Stimulated activated CD8-positive, alpha-beta memory T cell treated with anti-CD3 and anti-CD28 coated beads, Interleukin-4, amount 100 ng/mL, for 1 hour (primary cell): ENCODE measurements around the gene NBL1.

Experiments
- DNase-seq, 2 donors: peaks; one replicate each; pipeline ENCODE4 v3.0.0-alpha.2; 2020; ENCODE audit warnings: low read depth in 2 of 2, low spot score in 1 of 2

NBL1 gene

GRCh38 chr1:19643602-19644394 is at the start of gene NBL1:
Gene NBL1 (plus strand): TSS chr1:19644311. CDS start chr1:19655031, 10,720 bp downstream.
- DNase-seq = peak in 1 of 2 donors; percentile 44

GRCh38 chr1:19596065-19596713 is 47.9 kb upstream of the NBL1 start:
- no peak for DNase-seq

DNA sequence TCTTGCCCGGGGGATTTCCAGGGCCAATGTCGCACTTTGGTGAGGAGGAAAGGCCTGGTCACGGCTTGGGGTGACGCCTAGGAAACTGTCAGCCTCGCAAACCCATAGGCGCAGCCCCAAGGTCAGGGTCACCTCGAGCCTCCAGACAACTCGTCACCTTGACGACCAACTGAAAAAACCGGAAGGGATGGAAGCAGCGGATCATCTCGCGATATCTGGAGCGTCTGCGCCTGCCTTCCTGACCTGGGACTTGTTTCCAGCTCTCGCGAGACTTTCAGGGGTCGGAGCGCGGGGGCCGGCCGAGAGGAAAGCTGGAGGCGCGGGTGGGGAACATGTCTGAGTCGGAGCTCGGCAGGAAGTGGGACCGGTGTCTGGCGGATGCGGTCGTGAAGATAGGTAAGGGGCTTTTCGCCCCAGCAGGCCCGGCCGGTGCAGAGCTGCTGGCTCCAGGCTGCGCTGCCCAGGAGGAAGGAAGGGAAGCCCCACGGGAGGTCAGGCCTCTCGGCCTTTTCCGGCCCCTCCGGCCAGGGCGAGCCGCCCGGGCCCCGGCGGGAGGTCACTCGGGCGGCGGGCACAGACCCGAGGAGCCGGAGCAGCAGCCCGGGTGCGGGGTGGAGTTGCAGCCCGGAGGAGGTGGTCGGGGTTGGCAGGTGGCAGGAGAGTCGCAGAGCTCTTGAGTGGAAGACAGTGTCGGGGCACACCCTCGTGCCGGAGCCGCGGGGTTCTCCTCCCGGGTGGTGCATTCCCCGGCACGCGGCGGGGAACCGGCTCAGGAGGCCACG is 47.2 kb upstream of the NBL1 start:
- DNase-seq = peak; percentile 93 to 96

DNA sequence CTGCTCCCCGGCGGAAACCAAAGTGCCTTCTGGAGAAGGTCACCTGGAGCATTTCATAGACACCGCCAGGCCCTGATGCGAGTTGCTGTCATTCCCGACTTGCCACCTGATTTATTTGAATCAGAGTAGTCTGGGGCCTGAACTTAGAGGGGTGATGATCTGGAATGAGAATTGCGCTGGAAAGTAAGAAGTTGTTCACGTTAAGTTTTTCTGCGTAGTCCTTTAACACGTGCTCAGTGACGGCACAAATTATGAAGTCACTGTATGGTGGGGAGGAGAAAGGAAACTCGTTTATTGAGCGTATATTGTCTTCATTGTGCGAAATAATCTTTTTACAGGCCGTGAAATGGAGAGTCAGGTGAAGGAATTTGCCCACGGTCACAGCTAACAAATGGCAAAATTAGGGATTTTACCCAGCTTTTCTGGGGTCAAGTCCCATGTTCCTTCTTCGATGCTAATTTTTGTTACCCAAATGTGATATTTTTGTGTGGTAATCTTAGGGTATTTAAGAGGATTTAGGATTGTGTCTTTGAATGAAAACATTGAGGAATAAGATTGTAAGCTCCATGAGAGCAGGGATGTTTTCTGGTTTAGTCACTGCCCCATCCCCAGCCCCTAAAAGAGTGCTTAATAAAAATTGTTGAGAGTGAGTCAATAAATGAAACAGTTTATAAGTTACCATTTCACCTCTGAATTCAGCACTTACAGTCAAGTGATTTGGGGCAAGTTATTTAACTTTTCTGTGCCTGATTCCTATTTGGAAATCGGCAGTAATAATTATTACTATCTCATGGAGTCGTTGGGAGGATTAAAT is 46.4 kb upstream of the NBL1 start:
- no peak for DNase-seq

DNA sequence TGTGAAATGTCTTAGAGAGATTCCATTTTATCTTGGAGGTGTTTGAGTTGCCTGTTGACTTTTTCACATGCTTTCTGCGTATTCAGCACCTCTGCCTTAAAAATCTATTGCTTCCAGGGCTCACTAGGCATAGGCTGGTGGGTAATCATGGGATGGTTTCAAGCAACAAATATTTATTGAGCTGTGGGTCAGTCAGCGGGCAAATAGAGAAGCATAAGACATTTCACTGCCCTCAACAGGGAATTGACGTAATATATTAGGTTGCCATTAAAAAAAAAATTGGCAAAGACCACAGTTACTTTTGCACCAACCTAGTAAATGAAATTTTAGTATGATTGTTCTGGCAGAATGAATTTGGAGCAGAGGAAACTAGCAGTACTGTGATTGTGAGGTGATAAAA is 44.3 kb upstream of the NBL1 start:
- DNase-seq = no peak

GRCh38 chr1:19602486-19602885 is 41.6 kb upstream of the NBL1 start:
- no peak for DNase-seq

DNA sequence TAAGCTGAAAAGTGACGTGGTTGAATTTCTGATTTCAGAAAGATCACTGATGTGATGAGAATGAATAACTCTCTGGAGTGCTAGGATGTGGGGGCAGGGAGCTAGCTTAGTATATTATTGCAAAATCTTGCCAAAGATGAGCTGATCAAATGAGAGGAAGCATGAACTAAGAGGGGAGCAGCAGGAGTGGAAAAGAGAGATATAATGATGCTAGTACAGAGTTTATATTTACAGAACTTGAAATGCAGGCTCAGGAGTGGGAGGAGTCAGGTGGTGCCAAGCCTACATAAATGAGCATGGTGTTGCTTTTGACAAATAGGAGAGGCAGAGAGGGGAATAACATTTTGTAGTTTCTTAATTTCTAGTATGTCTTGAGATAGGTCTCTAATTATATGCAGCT is 38.1 kb upstream of the NBL1 start:
- no peak for DNase-seq

DNA sequence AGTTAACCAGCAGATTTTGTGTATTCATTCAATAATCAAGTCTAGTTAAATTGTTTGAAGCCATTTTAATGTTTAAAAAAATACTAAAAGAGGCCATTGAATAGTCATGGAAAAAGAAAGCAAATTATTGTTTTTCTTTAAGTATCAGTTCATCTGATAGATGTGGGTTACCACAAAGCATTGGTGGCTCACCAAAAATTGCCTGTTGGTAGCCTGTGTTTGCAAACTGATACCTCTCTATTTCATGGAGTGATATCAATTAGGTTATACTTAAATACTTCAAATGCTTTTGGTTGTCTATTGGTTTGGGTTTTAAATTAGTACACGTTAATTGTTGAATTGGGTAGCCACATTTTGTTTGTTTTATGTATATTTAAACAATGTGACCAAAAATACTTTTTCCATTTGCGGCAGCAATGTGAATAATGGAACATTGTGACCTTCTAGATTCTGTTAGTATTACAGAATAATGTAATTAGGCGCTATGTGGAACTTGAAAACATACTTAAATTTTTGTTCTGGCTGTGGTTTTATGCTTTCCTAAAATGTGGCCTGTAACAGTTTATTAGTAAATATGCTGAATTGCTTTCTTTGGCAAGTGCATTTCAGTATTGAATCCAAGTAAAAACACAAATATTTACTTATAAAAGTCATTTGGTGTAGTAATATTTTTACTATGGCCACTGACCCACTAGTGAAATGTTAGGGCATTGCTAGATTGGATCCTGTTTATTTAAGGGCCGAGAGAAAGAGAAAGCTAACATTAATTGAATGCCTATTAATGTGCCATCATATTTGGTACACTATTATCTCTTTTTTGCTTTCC is 37.1 kb upstream of the NBL1 start:
- DNase-seq = peak in 1 of 2 donors; percentile 17

- no peak for DNase-seq
These were observed 35.9 kb upstream of the NBL1 start for GRCh38 chr1:19608232-19608631.

DNA sequence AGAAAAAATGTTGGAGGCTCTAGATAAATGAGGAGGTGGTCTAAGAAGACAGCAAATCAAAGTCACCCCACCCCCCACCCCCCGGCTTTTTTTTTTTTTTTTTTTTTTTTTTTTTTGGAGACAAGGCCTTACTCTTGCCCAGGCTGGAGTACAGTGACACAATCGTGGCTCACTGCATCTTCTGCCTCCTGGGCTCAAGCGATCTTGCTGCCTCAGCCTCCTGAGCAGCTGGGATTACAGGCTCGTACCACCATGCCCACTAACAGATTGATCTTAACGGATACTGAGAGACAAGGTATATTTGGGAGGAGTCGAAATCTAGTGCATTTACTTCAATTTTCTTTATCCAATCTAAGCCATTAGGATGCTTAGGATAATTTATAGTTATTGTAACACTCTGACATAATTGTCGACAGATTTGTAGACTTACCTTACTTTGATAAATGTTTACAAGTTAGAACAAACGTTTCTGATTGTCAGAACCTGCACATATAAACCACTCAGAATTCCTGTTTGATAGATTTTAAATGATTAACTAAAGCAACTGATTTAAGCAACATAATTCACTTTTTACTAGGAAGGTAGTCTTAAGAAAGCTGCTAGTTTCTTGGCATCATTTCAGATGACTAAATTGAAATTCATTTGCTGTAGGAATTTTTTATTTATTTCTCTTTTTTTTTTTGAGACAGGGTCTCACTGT is 33.7 kb upstream of the NBL1 start:
- DNase-seq = no peak

DNA sequence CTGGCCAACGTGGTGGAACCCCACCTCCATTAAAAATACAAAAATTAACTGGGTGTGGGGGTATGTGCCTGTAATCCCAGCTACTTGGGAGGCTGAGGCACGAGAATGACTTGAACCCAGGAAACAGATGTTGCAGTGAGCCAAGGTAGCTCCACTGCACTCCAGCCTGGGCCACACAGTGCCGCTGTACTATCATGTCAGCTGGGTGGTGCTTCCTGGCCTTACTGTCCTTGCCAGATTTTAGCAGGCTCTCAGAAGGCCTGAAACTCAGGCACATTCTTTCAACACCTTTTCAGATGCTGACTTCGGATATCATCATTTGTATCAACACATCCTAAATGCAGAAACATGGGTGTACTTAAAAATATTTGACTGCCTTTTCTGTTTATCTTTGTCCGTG is 31.6 kb upstream of the NBL1 start:
- no peak for DNase-seq

DNA sequence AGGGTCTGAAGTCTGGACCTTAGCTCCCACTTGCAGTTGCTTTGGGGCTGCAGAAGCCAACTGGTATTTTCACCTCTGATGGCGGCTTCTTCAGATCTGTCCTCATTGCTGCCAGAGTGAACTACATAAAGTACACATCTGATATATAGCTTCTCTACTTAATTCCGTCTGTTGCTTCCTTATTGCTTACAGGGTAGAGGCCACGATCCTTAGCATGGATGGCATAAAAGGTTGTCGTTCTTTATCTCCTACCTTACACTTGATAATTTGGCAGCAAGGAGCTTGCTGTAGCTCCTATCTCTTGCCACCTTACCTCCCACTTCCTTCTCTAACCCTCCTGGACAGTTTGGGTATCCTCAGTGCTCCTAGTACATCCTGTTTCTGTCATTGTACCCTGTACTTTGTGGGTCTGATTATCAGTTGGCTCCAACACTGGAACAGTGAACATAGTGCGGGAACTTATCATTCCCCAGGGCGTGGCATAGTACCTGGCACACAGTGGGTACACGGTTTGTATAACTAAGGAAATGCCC is 30.9 kb upstream of the NBL1 start:
- DNase-seq = no peak

DNA sequence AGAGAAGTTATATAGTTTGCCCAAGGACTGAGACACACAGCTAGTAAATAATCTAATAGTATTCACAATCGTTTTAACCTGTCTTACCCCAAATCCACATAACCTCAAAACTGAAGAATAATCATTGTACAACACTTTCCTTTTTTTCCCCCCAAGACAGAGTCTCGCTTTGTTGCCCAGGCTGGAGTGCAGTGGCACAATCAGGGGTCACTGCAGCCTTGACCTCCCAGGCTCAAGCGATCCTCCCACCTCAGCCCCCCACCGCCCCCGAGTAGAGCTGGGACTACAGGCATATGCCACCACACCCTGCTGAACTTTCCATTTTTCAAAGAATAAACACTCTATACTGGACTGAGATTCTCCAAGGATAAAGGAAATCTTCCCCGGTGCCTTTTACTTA is 28.7 kb upstream of the NBL1 start:
- DNase-seq = no peak

DNA sequence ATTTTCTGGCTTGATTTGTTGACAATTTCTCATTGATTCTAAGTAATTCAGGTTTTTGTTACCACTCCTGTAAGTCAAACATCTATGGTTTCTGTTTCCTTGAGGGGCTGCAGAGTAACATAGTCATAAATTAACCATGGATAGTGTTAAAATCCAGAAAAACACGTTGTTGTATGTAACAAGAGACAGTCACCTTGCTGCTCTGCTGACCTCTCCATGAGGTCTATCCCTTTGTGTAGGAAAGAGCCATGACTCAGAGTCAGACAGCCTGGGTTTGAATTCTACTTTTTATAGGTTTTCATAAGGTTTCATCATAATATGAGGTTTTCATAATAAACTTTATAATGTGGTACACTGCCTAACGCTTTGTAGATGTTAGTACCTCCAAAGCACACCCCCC is 27.6 kb upstream of the NBL1 start:
- no peak for DNase-seq

DNA sequence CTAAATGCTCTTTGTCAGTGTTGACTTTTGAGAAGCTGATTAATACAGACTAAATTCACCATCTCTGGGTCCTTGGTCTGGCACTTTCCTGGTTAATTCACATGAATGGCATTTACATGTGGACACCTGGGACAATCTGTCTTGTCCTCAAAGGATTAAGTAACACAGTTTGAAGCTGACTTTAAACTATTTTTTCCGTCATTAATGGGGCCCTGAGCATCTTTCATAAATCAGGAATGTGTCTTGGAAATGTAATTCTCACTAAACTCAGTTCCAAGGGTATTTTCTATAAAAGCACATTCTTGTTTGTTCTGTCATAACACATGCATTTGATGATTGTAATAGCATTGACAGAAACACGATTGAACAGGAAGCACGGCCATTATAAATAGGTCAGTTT is 26.7 kb upstream of the NBL1 start:
- DNase-seq = no peak

DNA sequence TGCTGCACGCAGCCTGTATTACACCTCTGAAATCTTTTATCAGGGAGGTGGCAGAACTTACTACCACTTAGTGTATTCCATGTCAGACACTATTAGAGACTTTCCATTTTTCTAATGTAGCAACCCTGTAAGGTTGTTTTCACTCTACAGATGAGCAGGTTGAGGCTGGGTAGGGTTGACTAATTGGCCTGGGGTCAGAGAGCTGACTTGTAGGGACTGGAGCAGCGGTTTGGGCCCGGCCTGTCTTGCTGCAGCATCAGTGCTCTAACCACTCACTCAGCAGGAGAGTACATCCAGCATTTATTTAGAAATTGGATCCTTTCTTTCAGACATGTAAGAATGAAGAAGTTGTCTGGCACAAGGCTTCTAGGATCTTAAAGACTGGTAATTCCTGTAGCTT is 25.7 kb upstream of the NBL1 start:
- DNase-seq = no peak

DNA sequence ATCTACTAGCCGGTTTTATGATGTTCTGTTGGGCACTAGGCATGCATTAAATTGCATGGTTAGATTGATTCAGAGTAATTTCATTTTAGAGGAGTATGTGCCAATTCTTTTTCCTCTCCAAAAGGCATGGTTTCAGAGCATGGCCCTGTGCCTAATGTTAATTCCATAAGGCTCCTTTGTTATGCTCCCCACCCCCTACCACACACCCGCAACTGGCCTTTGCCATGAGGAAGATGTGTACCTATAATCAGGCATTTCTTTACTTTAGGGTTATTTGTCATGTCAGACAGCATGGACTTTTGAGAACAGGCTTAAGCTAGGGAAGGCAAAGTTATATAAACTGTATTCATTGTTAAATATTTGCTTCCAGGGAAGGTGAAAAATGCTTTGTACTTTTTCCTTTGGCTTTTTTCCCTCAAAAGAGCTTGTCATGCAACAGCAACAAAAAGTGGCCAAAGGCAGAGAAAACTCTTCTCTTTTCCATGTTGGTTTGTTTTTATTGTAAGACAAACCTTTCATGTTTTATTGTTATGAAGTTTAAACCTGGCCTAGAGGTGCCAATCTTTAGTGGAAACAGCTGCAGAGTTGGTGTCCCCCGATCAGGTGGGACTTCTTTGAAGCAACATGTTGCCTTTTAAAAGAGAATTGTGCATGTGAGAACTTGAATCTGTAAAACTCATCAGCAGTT is 24.3 kb upstream of the NBL1 start:
- DNase-seq = no peak

DNA sequence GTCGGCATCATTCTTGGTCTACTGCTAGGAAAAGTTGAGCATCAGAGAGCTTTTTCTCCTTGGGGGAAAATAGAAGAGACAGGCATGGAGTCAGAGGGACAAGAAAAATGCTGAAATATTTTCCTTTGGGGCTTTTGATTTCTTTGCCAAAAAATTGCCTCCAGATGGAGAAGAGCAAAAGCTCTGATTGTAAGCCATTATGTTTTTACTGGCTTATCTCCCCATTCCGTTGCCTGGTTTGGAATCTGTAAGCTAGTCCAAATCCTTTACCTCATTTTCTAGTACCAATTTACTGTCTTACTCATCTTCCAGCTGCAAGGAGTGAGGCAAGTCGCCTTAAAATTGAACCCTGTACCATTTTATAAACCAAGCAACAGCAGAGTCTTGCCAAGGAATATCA is 23.3 kb upstream of the NBL1 start:
- no peak for DNase-seq
